MV-4-11 (cell line): Measurements from ENCODE around the gene CDK3.

Experiments used
- DNase-seq: peaks from one replicate; lab custom pipeline; 2025; lab: John Stamatoyannopoulos, UW

The CDK3 gene

DNA sequence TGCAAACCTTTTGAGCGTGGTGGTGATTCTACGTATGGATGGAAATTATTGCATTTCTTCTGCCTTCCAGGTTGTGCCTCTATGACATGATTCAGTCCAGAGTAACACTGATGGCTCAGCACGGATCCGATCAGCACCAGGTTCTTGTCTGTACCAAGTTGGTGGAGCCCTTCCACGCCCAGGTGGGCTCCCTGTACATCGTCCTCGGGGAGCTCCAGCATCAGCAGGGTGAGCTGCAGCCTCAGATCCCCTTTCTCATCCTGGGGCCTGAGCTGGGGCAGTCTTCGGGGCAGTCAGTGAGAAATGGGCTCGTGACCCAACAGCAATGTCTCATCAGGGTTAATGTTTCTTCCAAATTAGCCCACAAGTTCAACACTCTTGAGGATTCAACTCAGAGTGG, 9.3 kb upstream of the CDK3 start:
- no peak for DNase-seq

DNA sequence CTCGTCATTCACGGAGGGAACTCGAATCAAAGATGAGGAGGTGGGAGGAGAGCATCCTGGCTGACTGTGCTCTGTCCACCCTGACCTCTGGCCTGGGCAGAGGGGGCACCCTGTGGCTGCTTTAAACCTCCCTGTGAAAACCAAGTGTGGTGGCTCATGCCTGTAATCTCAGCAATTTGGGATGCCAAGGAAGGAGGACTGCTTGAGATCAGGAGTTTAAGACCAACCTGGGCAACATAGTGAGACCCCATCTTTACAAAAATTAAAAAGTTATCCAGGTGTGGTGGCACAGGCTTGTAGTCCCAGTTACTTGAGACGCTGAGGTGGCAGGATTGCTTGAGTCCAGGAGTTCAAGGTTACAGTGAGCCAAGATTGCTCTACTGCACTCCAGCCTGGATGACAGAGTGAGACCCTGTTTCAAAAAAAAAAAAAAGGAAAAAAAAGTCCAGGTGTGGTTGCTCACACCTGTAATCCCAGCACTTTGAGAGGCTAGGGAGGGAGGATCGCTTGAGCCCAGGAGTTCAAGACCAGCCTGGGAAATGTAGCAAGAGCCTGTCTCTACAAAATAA, 5.8 kb upstream of the CDK3 start:
- no peak for DNase-seq

DNA sequence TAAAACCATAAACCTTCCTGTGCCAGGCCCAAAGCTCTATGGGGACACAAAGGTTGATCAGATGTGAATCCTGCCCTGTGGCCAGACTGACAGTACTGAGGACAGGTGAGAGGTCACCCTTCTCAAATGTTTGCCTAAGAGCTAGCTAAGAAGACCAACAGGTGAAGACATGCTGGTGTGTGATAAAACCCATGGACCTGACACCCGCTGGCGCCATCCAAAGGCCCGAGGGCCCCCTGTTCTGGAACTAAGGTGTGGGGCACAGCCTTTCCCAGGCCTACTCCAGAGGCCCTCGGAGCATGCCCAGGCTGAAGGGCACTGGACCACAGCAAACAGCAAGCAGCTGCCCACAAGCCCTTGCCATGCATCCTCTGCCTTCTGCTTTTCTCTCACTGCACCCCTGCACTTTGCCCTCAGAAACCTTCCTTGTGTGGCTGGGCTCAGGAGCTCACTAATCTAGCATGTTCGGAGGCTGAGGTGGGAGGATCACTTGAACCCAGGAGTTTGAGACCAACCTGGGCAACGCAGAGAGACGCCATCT, 5.2 kb upstream of the CDK3 start:
- DNase-seq: no peak

DNA sequence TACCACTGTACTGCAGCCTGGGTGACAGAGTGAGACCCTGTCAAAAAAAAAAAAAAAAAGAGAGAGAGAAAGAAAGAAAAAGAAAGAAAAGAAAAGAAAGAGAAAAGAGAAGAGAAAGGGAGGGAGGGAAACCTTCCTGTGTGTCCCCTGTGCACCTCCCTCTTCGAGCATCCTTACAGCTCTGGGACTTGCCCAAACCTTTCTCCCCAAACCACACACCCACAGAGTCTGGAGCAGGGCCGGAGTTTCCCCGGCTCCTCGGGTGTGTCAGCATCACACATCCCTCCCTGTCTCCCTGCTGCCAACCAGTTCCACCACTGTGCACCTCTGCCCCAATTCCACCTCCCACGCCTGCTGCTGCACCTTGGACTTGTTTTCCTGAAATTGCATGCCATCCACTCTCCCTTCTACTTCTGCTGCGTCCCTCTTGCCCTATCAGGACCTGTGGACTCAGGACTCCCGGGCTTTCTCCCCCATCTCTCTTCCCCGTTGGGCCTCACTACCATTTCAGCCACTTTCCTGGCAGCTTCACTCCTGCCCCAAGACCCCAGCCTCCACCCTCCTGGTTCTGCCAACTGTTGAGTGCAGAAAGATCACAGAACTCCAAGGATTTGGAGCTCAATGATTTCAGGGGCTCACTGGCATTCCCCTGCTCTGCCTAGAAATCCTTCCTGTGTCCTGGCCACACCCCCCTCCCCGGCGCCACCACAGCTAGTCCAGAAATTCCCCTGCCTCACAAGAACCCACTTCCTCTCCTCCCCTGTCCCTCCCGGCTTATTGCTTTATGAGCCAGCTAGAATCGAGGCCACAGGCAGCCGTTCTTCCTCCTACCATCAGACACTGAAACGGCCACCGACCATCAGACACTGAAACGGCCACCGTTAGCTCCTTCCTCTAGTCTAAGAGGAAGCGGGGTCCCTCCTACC, 3.7 kb upstream of the CDK3 start:
- peak; percentile 90 for DNase-seq

DNA sequence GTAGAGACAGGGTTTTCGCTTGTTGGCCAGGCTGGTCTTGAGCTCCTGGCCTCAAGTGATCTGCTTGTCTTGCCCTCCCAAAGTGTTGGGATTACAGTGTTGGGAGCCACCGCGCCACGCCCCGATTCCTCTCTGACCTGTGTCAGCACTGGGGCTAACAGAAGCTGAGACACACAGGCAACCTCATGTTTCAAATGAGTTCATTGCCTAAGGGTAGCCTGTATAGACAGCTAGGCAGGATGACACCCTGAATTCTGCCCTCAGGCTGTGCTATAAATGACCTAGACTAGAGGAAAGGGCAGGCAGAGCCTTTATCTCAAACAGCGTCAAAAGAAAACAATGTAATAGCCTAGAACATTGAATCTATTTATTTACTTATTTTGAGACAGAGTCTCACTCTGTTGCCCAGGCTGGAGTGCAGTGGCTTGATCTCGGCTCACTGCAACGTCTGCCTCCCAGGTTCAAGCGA, 2.3 kb upstream of the CDK3 start:
- no peak for DNase-seq

DNA sequence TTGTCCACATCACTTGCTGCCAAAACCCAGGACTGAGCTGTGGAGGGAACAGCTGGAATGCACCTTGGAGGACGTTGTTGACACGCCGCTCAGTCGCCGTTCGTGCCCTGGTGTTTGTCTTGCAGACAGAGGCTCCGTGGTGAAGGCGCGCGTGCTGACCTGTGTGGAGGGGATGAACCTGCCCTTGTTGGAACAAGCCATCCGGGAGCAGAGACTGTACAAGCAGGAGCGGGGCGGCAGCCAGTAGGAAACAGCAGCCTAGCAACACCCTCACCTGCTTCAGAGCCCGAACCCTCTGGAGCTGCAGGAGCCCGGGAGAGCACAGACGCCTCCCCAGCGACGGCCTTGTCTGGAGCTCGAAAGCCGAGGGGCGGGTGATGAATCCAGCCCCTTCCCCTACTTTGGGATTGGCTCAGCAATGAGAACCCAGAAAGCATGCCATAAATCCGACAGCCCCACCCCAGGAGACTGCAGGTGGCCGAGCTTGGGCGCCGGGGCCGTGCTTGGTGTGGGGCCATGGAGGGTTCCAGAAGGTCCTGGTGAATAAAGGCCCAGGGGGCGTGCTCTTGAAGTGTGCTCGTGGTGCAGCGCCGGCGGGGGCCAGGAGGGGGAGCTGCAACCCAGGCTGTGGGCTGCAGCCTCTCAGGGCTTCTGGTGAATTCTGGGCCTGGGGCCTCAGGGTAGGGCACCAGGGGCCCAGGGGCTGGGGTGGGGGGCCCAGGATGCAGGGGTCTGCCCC, 470 bp upstream of the CDK3 start:
- peak; percentile 48 for DNase-seq

DNA sequence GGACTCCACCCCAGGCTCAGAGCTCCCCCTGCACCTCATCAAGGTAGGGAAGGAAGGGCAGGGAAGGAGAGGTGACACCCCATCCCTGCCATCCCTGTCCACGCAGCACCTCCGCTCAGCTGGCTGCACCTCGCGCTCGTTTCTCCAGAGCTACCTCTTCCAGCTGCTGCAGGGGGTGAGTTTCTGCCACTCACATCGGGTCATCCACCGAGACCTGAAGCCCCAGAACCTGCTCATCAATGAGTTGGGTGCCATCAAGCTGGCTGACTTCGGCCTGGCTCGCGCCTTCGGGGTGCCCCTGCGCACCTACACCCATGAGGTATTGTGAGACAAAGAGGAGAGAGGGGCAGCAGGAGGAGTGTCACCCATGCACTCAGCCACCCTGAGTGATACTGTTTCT, 1.4 kb downstream of the CDK3 start:
- no peak for DNase-seq

DNA sequence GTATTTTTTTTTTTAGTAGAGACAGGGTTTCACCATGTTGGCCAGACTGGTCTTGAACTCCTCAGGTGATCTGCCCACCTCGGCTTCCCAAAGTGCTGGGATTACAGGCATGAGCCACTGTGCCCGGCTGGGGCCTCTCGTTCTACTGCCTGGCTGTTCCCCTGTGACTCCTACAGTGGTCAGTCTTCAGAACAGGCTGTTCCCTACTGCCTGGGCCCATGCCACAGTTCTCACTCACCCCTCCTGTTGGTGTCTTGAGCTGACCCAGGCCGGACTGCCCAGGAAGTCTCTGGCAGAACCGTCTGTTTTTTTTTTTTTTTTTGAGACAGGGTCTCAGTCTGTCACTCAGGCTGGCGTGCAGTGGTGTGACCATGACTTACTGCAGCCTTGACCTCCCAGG, 3.3 kb downstream of the CDK3 start:
- DNase-seq: no peak

DNA sequence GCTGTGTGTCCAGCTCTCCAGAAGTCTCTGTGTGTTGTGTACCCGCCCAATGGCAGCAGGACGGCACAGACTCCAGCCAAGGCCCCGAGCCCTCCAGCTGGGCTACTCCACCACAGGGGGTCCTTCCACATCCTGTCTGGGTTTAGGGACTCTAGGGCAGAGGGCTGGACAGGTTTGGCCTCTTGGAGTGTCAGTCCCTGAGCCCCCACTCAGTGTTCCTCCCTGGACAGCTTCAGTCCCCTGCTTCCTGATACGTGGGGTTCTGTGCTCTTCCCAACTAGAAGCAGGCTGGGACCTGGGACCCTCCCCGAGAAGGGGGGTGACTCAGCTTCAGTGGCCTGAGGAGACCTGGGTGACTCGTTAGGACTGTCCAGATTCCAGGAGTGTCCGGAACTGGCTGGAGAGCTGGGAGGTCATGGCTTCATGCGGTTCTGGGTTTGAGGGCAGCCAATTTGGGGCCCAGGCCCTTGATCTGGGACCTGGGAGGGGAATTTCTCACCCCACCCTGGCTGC, 4.2 kb downstream of the CDK3 start:
- DNase-seq: no peak

DNA sequence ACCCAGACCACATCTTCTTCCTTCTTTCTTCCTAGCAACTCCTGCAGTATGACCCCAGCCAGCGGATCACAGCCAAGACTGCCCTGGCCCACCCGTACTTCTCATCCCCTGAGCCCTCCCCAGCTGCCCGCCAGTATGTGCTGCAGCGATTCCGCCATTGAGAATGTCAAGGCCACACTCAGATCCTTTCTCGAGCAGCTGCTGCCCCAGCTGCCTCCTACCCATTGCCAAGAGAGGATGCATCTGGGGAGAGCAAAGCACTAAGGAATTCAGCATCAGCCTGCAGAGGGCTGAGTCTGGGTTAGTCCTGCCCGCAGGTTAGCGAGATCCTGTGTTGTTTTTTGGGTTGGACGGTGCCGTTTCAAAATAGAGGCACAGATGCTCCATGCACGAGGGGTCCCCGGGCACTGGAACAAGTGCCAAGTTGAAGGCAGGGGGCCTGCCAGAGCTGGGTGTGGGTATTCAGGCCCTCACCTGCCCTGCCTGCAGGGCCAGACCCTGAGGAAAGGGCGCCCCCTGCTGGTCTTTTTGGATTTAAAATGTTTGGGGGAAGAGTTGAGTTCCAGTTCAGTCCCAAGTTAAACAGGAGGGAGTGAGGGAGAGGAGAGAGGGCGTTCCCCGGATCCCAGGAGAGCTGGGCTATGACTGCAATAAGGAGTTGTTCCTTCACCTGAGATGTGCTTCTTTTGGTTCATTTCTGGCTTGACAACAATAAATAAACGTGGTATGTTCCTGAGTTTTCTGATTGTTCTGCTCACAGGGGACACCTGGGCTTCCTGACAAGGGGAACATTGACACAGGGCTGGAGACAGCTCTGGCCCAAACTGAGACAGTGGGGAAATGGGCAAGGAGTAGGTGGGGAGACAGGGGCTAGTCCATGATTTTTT, 4.9 kb downstream of the CDK3 start:
- peak; percentile 34 for DNase-seq

DNA sequence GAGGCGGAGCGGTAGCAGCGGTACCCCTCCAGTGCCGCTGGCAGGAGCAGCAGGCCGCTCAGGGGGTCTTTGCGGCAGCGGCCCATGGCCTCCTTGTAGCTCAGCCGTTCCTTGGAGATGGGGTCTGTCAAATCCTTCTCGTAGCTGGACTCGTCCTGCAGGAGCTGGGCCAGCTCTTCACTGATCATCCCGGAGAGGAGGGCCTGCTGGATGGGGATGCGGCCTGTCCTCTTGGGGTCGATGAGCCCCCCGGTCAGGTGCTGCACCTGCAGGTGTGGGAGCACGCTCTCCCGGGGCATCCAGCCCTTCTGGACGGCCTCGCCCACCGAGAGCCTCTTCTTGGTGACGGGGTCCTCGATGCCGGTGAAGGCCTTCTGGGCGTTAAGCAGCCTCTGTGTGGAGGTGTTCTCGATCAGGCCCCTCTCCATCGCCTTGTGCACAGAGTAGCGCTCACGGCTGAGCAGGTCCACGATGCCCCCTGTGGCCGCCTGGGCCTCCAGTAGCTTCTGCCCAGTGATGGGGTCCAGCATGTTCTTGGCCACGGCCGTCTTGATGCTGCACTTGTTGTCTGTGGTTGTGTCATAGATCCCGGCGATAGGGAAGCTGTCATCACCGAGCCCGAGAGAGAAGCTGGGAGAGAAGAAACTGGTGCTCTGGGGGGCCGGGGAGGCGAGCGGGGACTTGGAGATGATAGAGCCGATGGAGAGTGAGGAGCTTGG, 6.6 kb downstream of the CDK3 start:
- DNase-seq: no peak

DNA sequence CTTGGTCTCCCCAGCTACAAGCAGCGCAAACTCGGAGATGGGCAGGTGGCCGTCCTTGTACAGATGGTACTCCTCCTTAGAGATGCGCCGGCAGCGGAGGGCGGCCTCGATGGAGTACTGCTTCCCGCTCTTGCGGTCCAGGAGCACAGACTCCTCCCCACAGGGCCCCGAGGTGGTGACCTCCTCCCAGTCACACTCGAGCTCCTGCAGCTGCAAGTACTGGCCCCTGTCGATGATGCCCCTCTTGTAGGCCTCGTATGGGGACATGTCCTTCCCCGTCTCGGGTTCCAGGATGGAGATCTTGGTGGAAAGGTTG, 7.2 kb downstream of the CDK3 start:
- DNase-seq: no peak

DNA sequence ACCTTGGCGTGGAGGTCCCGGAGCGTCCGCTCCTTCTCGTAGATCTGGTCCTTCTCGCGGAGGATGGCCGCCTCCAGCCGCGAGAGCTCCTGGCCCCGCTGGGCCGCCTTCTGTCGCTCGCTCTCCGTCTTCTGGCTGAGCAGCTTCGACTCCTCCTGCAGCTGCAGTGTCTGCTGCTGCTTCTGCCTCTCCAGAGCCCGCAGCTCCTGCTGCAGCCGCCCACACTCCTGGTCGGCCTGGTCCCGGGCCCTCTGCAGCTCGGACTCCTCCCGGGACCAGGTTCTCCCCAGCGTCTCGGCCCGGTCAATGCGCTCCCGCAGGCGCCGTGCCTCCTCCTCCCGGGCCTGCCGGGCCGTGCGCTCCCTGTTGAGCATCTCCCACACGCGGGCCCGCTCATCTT, 7.6 kb downstream of the CDK3 start:
- no peak for DNase-seq

DNA sequence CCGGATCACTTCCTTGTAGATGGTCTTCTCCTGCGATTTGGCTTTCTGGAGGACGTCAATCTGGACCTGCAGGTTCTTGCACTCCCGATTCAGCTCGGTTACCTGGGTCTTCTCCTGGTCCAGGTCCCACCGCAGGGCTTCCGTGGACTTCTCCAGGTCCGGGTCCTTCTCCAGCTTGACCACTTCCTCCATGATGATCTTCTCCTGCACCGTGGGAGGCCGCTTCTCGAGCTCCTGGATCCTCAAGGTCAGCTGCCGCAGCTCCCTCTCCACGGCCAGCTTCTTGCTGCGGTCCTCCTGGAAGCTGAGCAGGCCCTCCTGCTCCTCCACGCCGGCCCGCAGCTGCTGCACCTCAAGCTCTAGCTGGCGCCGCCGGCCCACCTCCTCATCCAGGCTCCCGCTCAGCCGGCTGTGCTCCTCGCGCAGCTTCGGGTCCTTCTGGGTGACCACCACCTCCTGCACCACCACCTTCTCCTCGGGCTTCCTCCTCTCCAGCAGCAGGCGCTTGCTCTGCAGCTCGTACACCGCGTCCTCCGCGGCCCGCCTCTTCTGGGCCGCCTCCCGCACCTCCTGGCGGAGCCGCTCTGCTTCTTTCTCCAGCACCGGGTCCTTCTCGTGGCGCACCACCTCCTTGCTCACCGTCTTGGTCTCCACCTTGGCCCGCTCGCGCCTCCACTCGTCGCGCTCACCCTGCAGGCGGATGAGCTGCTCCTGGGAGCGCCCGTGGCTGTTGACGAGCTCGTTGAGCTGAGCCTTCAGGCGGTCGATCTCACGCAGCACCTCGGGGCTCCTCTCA, 8.2 kb downstream of the CDK3 start:
- no peak for DNase-seq

DNA sequence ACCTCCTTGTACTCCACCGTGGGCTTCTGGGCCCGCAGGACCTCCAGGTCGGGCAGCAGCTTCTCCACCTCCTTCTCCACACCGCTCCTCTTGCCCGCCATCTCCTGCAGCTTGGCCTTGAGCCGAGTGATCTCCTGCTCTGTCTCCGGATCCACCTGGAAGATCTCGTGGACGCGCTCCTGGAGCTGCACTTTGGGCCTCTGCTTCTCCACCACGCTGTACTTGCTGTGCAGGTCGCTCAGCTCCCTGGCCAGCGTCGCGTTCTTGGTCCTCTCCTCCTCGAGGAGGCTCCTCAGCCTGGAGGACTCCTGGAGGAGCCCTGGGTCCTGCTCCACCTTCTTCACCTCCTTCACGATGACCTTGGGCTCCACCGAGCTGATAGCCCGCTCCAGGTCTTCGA, 8.8 kb downstream of the CDK3 start:
- no peak for DNase-seq

DNA sequence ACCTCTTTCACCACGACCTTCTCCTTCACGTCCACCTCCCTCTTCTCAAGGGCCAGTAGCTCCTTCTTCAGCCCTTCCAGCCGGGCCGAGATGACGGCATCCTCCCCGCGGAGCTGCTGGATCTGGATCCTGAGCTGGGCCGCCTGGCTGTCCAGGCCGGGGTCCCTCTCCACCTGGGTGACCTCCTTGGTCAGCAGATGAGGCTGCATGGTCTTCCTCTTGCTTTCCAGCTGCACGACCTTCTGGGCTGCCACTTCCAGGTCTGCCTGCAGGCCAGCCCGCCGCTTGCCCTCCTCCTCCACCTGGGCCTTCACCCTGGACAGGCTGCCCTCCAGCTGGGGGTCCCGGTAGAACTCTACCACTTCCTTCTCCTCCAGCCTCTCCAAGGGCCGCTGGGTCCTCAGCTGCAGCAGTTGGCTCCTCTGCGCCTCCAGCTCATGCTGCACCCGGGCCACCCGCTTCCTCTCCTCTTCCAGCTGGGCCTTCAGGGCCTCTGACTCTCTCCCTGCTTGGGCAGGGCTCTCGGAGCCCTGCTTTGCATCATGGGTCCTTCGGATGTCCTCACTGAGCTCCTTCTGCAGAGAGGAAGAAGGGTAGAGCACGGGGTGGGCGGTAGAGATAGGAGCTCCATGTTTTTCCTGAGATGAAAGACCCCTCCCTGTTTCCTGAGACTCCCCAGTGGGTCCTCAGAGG, 9.5 kb downstream of the CDK3 start:
- DNase-seq: no peak

DNA sequence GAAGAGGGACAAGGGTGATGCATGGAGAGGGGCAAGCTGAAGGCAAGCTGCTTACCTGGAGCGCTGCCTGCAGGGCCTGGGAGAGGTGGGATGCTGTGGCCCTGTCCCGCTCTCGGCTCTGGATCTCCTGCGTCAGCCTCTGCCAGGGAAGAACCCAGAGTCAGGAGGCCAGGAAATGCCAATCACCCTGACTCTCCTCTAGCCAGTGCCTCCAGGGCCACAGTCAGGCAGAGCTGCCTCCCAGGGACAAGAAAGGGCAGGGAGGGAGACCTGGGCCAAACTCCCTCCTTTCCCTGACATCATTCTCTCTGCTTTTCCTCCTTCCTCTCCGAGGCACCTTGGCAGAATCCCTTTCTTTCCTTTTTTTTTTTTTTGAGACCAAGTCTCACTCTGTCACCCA, 11.3 kb downstream of the CDK3 start:
- no peak for DNase-seq

DNA sequence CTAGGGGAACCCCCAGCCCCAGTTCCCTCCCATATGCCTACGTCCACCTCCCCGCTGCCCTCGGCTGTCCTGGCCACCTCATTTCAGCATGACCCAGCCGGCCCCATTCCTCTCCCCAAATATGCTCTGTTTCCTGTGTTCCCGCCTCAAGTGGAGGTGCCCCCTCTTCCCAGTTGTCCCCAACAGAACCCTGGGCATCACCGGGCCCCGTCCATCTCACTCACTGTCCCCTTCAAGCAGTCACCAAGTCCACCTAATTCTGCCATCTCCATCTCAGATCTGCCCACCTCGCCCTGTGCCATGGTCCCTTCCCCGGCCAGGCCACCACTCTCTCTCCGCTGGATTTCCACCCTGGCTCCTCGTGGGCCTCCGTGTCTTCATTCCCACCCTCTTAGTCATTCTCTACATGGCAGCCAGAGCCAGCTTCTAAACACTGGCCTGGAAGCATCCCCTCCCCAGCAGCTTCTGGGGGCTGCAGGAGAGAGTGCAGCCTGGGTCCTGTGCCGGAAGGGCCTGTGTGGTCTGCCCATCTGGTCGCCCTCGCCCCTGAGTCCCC, 12.8 kb downstream of the CDK3 start:
- no peak for DNase-seq
